ENCODE results near the gene PCSK5. TPM values are rescaled to one million over a fixed set of nuclear protein-coding genes. Genes with fewer than 3 reads are reported as not detected.

The PCSK5 gene
- total RNA-seq, 1 donor from 2014 or later: 18.3 TPM

- Mint-ChIP-seq H3K9me3 (ENCODE audit: unreplicated experiment) (no peaks in the 10 kb centered on the region), H3K27ac (ENCODE audit: unreplicated experiment) (no peak overlapping the region), H3K27me3 (ENCODE audit: unreplicated experiment) (peaks cover 32% of the 10 kb centered on the region), H3K4me1 (ENCODE audit: unreplicated experiment) (no peaks in the 10 kb centered on the region), H3K36me3 (ENCODE audit: unreplicated experiment) (no peaks in the 10 kb centered on the region), H3K4me3 (ENCODE audit: unreplicated experiment) (no peak overlapping the region)
- TF ChIP-seq CTCF (IDR thresholded peaks at IDR 0.05): no peak
- no peak for DNase-seq (ENCODE audit: extremely low spot score, unreplicated experiment)
These were observed 460.5 kb downstream of the PCSK5 start for GRCh38 chr9:76351006-76351405.

- Mint-ChIP-seq H3K4me1 (ENCODE audit: unreplicated experiment) (no peaks in the 10 kb centered on the region), H3K4me3 (ENCODE audit: unreplicated experiment) (no peak overlapping the region), H3K27me3 (ENCODE audit: unreplicated experiment) (peaks cover 37% of the 10 kb centered on the region), H3K36me3 (ENCODE audit: unreplicated experiment) (no peaks in the 10 kb centered on the region), H3K27ac (ENCODE audit: unreplicated experiment) (no peak overlapping the region), H3K9me3 (ENCODE audit: unreplicated experiment) (no peaks in the 10 kb centered on the region)
- TF ChIP-seq CTCF (IDR thresholded peaks at IDR 0.05): no peak
- DNase-seq (ENCODE audit: extremely low spot score, unreplicated experiment): no peak
These were observed 461.6 kb downstream of the PCSK5 start for GRCh38 chr9:76352026-76352620.

GRCh38 chr9:76353280-76353679 lies 462.8 kb downstream of the PCSK5 start:
- no peak for DNase-seq (ENCODE audit: extremely low spot score, unreplicated experiment)
- H3K27ac Mint-ChIP-seq (ENCODE audit: unreplicated experiment): no peak overlapping the region
- peaks cover 39% of the 10 kb centered on the region for H3K27me3 Mint-ChIP-seq (ENCODE audit: unreplicated experiment)
- H3K36me3 Mint-ChIP-seq (ENCODE audit: unreplicated experiment): no peaks in the 10 kb centered on the region
- no peak overlapping the region for H3K4me3 Mint-ChIP-seq (ENCODE audit: unreplicated experiment)
- no peaks in the 10 kb centered on the region for H3K4me1 Mint-ChIP-seq (ENCODE audit: unreplicated experiment)
- no peaks in the 10 kb centered on the region for H3K9me3 Mint-ChIP-seq (ENCODE audit: unreplicated experiment)
- no peak for TF ChIP-seq CTCF (IDR thresholded peaks at IDR 0.05)

DNA sequence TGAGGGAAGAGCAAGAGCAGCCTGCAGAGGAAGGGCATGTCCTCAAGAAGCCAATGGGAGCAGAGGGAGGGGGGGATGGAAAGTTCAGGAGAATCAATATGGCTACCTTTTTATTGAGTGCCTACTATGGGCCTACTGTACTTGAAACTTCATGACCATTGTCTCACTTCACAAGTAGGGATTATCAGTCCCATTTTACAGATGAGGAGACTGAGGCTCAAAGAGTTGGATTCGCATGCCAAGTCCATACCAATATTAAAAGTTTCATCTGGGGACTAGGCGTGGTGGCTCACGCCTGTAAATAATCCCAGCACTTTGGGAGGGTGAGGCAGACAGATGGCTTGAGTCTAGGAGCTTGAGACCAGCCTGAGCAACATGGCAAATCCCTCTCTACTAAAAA lies 463.7 kb downstream of the PCSK5 start:
- Mint-ChIP-seq H3K27ac (ENCODE audit: unreplicated experiment) (no peak overlapping the region), H3K4me3 (ENCODE audit: unreplicated experiment) (no peak overlapping the region), H3K27me3 (ENCODE audit: unreplicated experiment) (peaks cover 42% of the 10 kb centered on the region), H3K9me3 (ENCODE audit: unreplicated experiment) (no peaks in the 10 kb centered on the region), H3K4me1 (ENCODE audit: unreplicated experiment) (no peaks in the 10 kb centered on the region), H3K36me3 (ENCODE audit: unreplicated experiment) (no peaks in the 10 kb centered on the region)
- DNase-seq (ENCODE audit: extremely low spot score, unreplicated experiment): no peak
- no peak for TF ChIP-seq CTCF (IDR thresholded peaks at IDR 0.05)

- H3K36me3 Mint-ChIP-seq (ENCODE audit: unreplicated experiment): no peaks in the 10 kb centered on the region
These were observed 465.4 kb downstream of the PCSK5 start for GRCh38 chr9:76355886-76356285.

More at GRCh38 chr9:76355886-76356285, 465.4 kb downstream of the PCSK5 start:
- no peak for DNase-seq (ENCODE audit: extremely low spot score, unreplicated experiment)
- Mint-ChIP-seq H3K27ac (ENCODE audit: unreplicated experiment) (no peak overlapping the region), H3K9me3 (ENCODE audit: unreplicated experiment) (no peaks in the 10 kb centered on the region), H3K4me3 (ENCODE audit: unreplicated experiment) (no peak overlapping the region), H3K27me3 (ENCODE audit: unreplicated experiment) (peaks cover 26% of the 10 kb centered on the region), H3K4me1 (ENCODE audit: unreplicated experiment) (no peaks in the 10 kb centered on the region)
- no peak for TF ChIP-seq CTCF (IDR thresholded peaks at IDR 0.05)
